K562 treated with DMSO at 1 percent for 12 hours (cell line): Measurements from ENCODE around the gene NEXN. TPM values are rescaled to one million over a fixed set of nuclear protein-coding genes. Genes with fewer than 3 reads are reported as not detected.

ENCODE experiments used
- total RNA-seq: library from RNA; unstranded; fragments of 300-600 nt; gene quantifications from 2 replicates; pipeline ENCODE4 v1.2.3, GENCODE V29; 2022; ENCODE audit not compliant: insufficient read depth

NEXN gene
- 0.85 and 0.91 TPM in 2 replicates for total RNA-seq

DNA sequence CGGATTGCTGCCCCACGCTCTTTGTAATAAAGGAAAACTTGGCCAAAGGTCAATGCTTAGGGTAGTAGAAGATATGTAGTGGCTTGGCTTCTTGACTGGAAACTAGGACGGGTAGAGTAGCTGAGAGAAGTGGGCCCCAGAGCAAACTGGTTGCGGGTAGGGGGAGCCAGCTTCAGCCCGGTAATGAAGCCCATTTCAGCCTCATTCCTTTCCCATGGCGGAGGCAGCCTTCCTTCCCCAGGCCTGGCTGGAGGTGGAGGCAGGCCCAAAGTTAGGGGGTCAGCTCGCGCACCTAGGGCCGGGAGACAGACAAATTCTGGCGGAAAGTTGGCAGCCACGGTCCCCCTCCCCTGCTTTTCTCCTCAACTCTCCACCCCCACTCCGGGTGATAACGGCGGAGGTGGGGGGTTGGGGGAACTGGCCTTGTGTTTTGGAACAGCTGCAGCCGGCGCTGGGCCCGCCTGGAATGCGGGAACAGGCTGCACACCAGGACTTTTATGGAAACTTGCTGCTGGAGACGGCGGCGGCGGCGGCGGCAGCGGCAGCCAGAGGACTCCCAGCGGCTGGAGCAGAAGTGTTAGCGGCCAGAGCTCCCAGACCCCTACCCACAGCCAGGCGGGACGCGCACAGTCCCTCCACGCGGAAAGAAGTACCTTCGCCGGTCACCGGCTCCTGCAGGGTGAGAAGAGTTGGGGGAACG lies at the start of gene NEXN:
NEXN (plus strand) TSS at position 544 of the 700 bp plus-strand sequence. CDS start 27,483 bp downstream, outside the sequence.

DNA sequence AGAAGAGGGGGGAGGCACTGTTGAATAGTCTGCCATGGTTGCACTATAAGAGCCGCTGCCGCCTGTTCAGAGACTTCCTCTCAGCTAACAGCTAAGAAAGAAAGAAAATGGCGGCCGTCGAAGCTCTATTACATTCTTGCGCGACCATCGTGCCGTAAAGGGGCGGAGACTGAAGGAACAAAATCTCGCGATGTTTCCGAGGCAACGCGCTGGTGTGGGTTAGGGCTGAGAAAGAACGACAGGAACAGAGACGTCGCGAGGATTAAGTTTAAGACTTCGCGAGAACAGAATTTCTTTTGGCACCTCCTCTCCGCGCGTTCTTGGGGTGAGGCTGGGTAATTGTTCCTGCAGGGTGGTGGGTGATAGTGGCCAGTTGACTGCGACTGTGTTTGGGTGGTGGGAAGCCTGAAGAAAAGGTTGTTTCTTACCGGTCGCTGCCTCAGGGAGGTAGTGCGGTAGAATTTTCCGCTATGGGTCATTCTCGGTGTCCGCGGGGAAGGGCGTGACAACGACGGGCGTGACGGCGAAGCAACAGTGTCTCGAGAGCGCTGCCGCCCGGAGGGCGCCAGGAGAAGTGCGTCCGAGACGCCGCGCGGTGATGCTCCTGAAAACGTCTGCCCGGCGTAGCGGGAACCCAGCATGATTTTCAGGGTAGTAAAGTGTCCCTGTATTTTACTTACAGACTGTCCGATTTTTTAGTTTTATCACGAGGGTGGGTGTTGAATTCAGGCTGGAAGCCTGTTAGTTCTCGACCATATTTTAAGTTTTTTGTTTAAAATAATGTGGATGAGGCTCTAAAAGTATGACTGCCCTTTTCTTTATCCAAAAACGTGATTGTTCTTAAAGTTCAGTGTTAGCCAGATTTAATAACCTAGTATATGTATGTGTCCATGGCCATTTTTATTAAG lies 90.8 kb downstream of the NEXN start, which contains the start of gene FUBP1:
FUBP1 (minus strand) TSS at position 104 of the 908 bp plus-strand sequence; CDS start at position 36, 68 bp downstream.

Other genes with a start within 250 kb of the NEXN start
- gene ZZZ3, start 206.0 kb upstream of the NEXN start, total RNA-seq = 6.6 and 28.6 TPM in 2 replicates
- 16.7 and 43.4 TPM in 2 replicates for gene USP33, start 128.8 kb upstream of the NEXN start, total RNA-seq
- 0.42 and 2.9 TPM in 2 replicates for gene MIGA1, start 109.0 kb upstream of the NEXN start, total RNA-seq
- gene FUBP1, start 90.4 kb downstream of the NEXN start, total RNA-seq = 29.9 and 84.8 TPM in 2 replicates
- gene DNAJB4, start 116.3 kb downstream of the NEXN start, total RNA-seq = 10.4 and 19.5 TPM in 2 replicates
- gene GIPC2, start 157.3 kb downstream of the NEXN start, total RNA-seq = not detected in 2 replicates